Activated gamma-delta T cell treated with anti-CD3 and anti-CD28 coated beads, Interleukin-2, amount 50 U/mL, for 16 hours (primary cell): ENCODE results near the gene LYST.
"Not testable (repeated sequence)": the region's sequence is repeated elsewhere in the genome, so short reads cannot be mapped to it uniquely, and the experiment has no call there.

Source experiments
- DNase-seq: peaks from one replicate; pipeline ENCODE4 v3.0.0-alpha.2; 2020; ENCODE audit warnings: low read depth

LYST gene

GRCh38 chr1:235632506-235633401 is 234.0 kb downstream of the LYST start:
- no peak for DNase-seq

- DNase-seq: no peak
Observed at GRCh38 chr1:235631816-235632215, 234.9 kb downstream of the LYST start.

- DNase-seq: no peak
Observed at GRCh38 chr1:235628316-235629005, 238.2 kb downstream of the LYST start.

GRCh38 chr1:235625831-235626230 is 240.9 kb downstream of the LYST start:
- DNase-seq: no peak

GRCh38 chr1:235625340-235625739 is 241.4 kb downstream of the LYST start:
- no peak for DNase-seq

- no peak for DNase-seq
Observed at GRCh38 chr1:235624721-235625333, 241.9 kb downstream of the LYST start.

GRCh38 chr1:235622936-235623779 is 243.5 kb downstream of the LYST start:
- no peak for DNase-seq

- DNase-seq: not testable (repeated sequence)
Observed at GRCh38 chr1:235619149-235619548, 247.6 kb downstream of the LYST start.

- no peak for DNase-seq
Observed at GRCh38 chr1:235617808-235618207, 248.9 kb downstream of the LYST start.

- no peak for DNase-seq
Observed at GRCh38 chr1:235617140-235617539, 249.6 kb downstream of the LYST start.

GRCh38 chr1:235614442-235614954 is 252.2 kb downstream of the LYST start:
- no peak for DNase-seq

- no peak for DNase-seq
Observed at GRCh38 chr1:235613602-235614001, 253.1 kb downstream of the LYST start.

- no peak for DNase-seq
Observed at GRCh38 chr1:235612761-235613160, 253.9 kb downstream of the LYST start.
